Measurements from ENCODE around the gene HDAC9. TPM values are rescaled to one million over a fixed set of nuclear protein-coding genes. Genes with fewer than 3 reads are reported as not detected.

Gene HDAC9
- total and polyA plus RNA-seq, 12 donors, result 2.6 to 23.1 (median 7.5) TPM

GRCh38 chr7:18866359-18867036, 370.9 kb downstream of the HDAC9 start:
- WGBS, 4 donors, result 61 to 74% (median 69%) methylated on average over 4 of the region's 4 CpGs
- peak in 6 of 7 donors; percentile 12 to 64 (median 24) for DNase-seq
- H3K27ac ChIP-seq, result no peak overlapping the region

GRCh38 chr7:18872344-18872743, 376.8 kb downstream of the HDAC9 start:
- no peak for DNase-seq
- 76 to 85% (median 81%) methylated on average over 2 of the region's 2 CpGs for WGBS, 4 donors

More at GRCh38 chr7:18866359-18867036, 370.9 kb downstream of the HDAC9 start:
- H3K4me3 ChIP-seq, result no peak overlapping the region
- H3K36me3 ChIP-seq (replicated peaks in 1 of 2), result no peaks in the 10 kb centered on the region
- H3K9me3 ChIP-seq (replicated peaks in 1 of 3), result no peaks in the 10 kb centered on the region
- TF ChIP-seq POLR2A (IDR thresholded peaks at IDR 0.05) (no peak), CTCF (IDR thresholded peaks at IDR 0.05) (no peak)
- no peaks in the 10 kb centered on the region for H3K4me1 ChIP-seq (replicated peaks in 1 of 2)
- intact Hi-C loops (cut with DNase I), result no loop called here
- H3K27me3 ChIP-seq, result no peaks in the 10 kb centered on the region

GRCh38 chr7:18873734-18874336, 378.3 kb downstream of the HDAC9 start:
- WGBS, 4 donors, result 71 to 82% (median 76%) methylated on average over 5 of the region's 5 CpGs
- no peaks in the 10 kb centered on the region for H3K36me3 ChIP-seq (replicated peaks in 1 of 2)
- no peaks in the 10 kb centered on the region for H3K4me1 ChIP-seq (replicated peaks in 1 of 2)
- peak in 1 of 7 donors; percentile 1 for DNase-seq
- TF ChIP-seq POLR2A (IDR thresholded peaks at IDR 0.05) (no peak), CTCF (IDR thresholded peaks at IDR 0.05) (no peak)
- H3K27ac ChIP-seq, result no peak overlapping the region
- H3K9me3 ChIP-seq (replicated peaks in 1 of 3), result no peaks in the 10 kb centered on the region
- no peaks in the 10 kb centered on the region for H3K27me3 ChIP-seq
- intact Hi-C loops (cut with DNase I), result no loop called here
- H3K4me3 ChIP-seq, result no peak overlapping the region

More at GRCh38 chr7:18872344-18872743, 376.8 kb downstream of the HDAC9 start:
- TF ChIP-seq POLR2A (IDR thresholded peaks at IDR 0.05) (no peak), CTCF (IDR thresholded peaks at IDR 0.05) (no peak)
- H3K36me3 ChIP-seq (replicated peaks in 1 of 2), result no peaks in the 10 kb centered on the region
- no peaks in the 10 kb centered on the region for H3K27me3 ChIP-seq
- intact Hi-C loops (cut with DNase I), result no loop called here
- H3K4me3 ChIP-seq, result no peak overlapping the region
- no peak overlapping the region for H3K27ac ChIP-seq
- H3K9me3 ChIP-seq (replicated peaks in 1 of 3), result no peaks in the 10 kb centered on the region
- H3K4me1 ChIP-seq (replicated peaks in 1 of 2), result no peaks in the 10 kb centered on the region

- 62 to 72% (median 66%) methylated on average over 1 of the region's 1 CpG for WGBS, 4 donors
- no peaks in the 10 kb centered on the region for H3K27me3 ChIP-seq
- DNase-seq, result no peak
- intact Hi-C loops (cut with DNase I), result no loop called here
- no peak overlapping the region for H3K27ac ChIP-seq
- TF ChIP-seq POLR2A (IDR thresholded peaks at IDR 0.05) (no peak), CTCF (IDR thresholded peaks at IDR 0.05) (no peak)
- no peaks in the 10 kb centered on the region for H3K4me1 ChIP-seq (replicated peaks in 1 of 2)
- no peaks in the 10 kb centered on the region for H3K9me3 ChIP-seq (replicated peaks in 1 of 3)
- H3K4me3 ChIP-seq, result no peak overlapping the region
- no peaks in the 10 kb centered on the region for H3K36me3 ChIP-seq (replicated peaks in 1 of 2)
Observed at GRCh38 chr7:18874880-18875279, 379.3 kb downstream of the HDAC9 start.

Data from adrenal gland (tissue), 12 donors.